ENCODE results near the gene SH3TC1.

The SH3TC1 gene

GRCh38 chr4:8284391-8284790 is 85.3 kb downstream of the SH3TC1 start:
- Histone ChIP-seq H3K27ac (ENCODE audit: low read depth, low read length) (no peak overlapping the region), H3K4me1 (ENCODE audit: control insufficient read depth in 5 of 5, insufficient read depth in 5 of 5, low read length in 5 of 5) (peaks cover 0 to 27% (median 15%) of the 10 kb centered on the region in 5 donors), H3K27me3 (ENCODE audit: control insufficient read depth in 5 of 5, insufficient read depth in 4 of 5, low read length in 5 of 5) (no peaks in the 10 kb centered on the region), H3K9ac (ENCODE audit: low read length in 5 of 5) (no peak overlapping the region), H3K9me3 (ENCODE audit: control insufficient read depth in 5 of 5, low read length in 5 of 5) (no peaks in the 10 kb centered on the region), H3K36me3 (ENCODE audit: control insufficient read depth in 5 of 5, insufficient read depth in 5 of 5, low read length in 5 of 5) (peaks cover 0 to 10% (median 4%) of the 10 kb centered on the region in 5 donors), H3K4me3 (ENCODE audit: low read depth in 1 of 5, low read length in 5 of 5) (no peak overlapping the region)

DNA sequence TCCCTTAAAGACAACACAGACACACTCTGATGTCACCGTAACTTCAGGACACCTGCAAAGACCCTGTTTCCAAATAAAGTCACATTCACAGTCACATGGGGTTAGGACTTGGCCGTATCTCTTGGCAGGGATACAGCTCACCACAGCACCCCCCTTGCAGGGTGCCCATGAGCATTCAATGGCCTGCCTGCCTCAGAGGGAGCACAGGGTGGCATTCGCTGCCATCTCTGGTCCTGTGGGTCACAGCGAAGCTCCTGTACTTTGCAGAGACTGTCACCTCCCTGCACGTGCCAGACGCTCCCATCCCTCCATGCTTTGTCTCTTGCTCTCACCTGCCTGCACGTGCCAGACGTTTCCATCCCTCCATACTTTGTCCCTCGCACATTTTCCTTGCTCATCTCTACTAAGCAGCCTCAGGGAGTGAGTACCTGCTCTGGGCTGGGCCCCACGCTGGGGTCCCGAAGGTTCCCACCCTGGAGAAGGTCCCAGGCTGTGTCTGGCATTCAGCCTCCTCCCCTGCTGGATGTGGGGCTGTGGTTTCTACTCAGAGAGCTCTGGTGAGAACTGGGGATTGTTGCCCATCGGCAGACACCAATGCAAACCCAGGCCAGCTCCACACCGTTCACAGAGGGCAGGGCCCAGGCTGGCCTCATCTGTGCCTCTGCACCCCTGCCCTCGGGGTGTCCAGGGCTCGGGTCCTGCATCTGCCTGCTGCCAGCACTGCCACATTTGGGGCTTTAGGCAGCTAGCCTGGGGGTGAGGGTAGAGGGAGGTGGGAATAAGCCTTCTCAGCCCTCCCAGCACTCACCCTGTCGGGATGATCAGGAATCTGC is 86.3 kb downstream of the SH3TC1 start:
- no peak overlapping the region for H3K9ac ChIP-seq (ENCODE audit: low read length in 5 of 5)
- H3K36me3 ChIP-seq (ENCODE audit: control insufficient read depth in 5 of 5, insufficient read depth in 5 of 5, low read length in 5 of 5), result peaks cover 0 to 13% (median 5%) of the 10 kb centered on the region in 5 donors
- peaks cover 0 to 18% (median 15%) of the 10 kb centered on the region in 5 donors for H3K4me1 ChIP-seq (ENCODE audit: control insufficient read depth in 5 of 5, insufficient read depth in 5 of 5, low read length in 5 of 5)
- no peaks in the 10 kb centered on the region for H3K27me3 ChIP-seq (ENCODE audit: control insufficient read depth in 5 of 5, insufficient read depth in 4 of 5, low read length in 5 of 5)
- no peaks in the 10 kb centered on the region for H3K9me3 ChIP-seq (ENCODE audit: control insufficient read depth in 5 of 5, low read length in 5 of 5)
- H3K4me3 ChIP-seq (ENCODE audit: low read depth in 1 of 5, low read length in 5 of 5), result no peak overlapping the region
- H3K27ac ChIP-seq (ENCODE audit: low read depth, low read length), result no peak overlapping the region

DNA sequence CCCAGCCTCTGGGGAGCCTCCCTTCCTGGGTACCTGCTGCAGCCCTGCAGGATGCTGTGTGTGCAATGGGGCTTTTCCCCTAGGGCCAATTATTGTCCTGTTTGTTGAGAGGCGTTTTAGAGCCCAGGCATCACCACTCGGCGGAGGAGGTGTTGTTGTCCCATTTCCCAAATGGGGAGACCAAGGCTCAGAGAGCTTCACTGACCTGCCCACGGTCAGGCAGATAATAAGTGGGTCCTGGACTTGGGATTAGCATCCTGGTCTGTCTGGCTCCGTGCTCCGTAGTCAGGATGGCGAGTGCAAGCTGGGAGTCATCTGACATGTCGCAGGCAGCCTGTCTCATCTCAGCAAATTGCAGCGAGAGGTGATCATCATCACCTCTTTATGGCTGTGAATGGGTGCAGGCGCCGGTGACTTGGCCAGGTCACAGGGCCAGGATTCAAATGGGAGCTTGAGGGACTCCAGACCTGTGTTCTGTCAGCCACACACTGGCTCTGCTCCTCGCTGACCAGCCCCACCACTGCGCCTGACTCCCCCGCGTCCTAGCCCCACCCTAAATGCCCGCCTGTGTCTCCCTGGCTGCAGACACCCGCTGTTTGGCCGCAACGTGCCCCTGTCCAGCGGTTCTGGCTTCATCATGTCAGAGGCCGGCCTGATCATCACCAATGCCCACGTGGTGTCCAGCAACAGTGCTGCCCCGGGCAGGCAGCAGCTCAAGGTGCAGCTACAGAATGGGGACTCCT is 87.1 kb downstream of the SH3TC1 start:
- Histone ChIP-seq H3K4me3 (ENCODE audit: low read depth in 1 of 5, low read length in 5 of 5) (no peak overlapping the region), H3K9me3 (ENCODE audit: control insufficient read depth in 5 of 5, low read length in 5 of 5) (no peaks in the 10 kb centered on the region), H3K36me3 (ENCODE audit: control insufficient read depth in 5 of 5, insufficient read depth in 5 of 5, low read length in 5 of 5) (peaks cover 0 to 17% (median 7%) of the 10 kb centered on the region in 5 donors), H3K9ac (ENCODE audit: low read length in 5 of 5) (no peak overlapping the region), H3K27me3 (ENCODE audit: control insufficient read depth in 5 of 5, insufficient read depth in 4 of 5, low read length in 5 of 5) (no peaks in the 10 kb centered on the region), H3K4me1 (ENCODE audit: control insufficient read depth in 5 of 5, insufficient read depth in 5 of 5, low read length in 5 of 5) (peaks cover 0 to 10% (median 9%) of the 10 kb centered on the region in 5 donors), H3K27ac (ENCODE audit: low read depth, low read length) (no peak overlapping the region)

GRCh38 chr4:8286719-8287342 is 87.7 kb downstream of the SH3TC1 start:
- no peak overlapping the region for H3K27ac ChIP-seq (ENCODE audit: low read depth, low read length)
- H3K36me3 ChIP-seq (ENCODE audit: control insufficient read depth in 5 of 5, insufficient read depth in 5 of 5, low read length in 5 of 5), result peaks cover 0 to 24% (median 10%) of the 10 kb centered on the region in 5 donors
- H3K9ac ChIP-seq (ENCODE audit: low read length in 5 of 5), result no peak overlapping the region
- no peaks in the 10 kb centered on the region for H3K27me3 ChIP-seq (ENCODE audit: control insufficient read depth in 5 of 5, insufficient read depth in 4 of 5, low read length in 5 of 5)
- H3K4me3 ChIP-seq (ENCODE audit: low read depth in 1 of 5, low read length in 5 of 5), result no peak overlapping the region
- peaks cover 0 to 3% (median 3%) of the 10 kb centered on the region in 5 donors for H3K4me1 ChIP-seq (ENCODE audit: control insufficient read depth in 5 of 5, insufficient read depth in 5 of 5, low read length in 5 of 5)
- no peaks in the 10 kb centered on the region for H3K9me3 ChIP-seq (ENCODE audit: control insufficient read depth in 5 of 5, low read length in 5 of 5)

GRCh38 chr4:8287343-8288280 is 88.5 kb downstream of the SH3TC1 start:
- H3K27me3 ChIP-seq (ENCODE audit: control insufficient read depth in 5 of 5, insufficient read depth in 4 of 5, low read length in 5 of 5), result no peaks in the 10 kb centered on the region
- no peak overlapping the region for H3K9ac ChIP-seq (ENCODE audit: low read length in 5 of 5)
- no peaks in the 10 kb centered on the region for H3K9me3 ChIP-seq (ENCODE audit: control insufficient read depth in 5 of 5, low read length in 5 of 5)
- peaks cover 0 to 30% (median 18%) of the 10 kb centered on the region in 5 donors for H3K36me3 ChIP-seq (ENCODE audit: control insufficient read depth in 5 of 5, insufficient read depth in 5 of 5, low read length in 5 of 5)
- no peak overlapping the region for H3K4me3 ChIP-seq (ENCODE audit: low read depth in 1 of 5, low read length in 5 of 5)
- no peak overlapping the region for H3K27ac ChIP-seq (ENCODE audit: low read depth, low read length)
- H3K4me1 ChIP-seq (ENCODE audit: control insufficient read depth in 5 of 5, insufficient read depth in 5 of 5, low read length in 5 of 5), result no peaks in the 10 kb centered on the region

GRCh38 chr4:8289151-8289750 is 90.2 kb downstream of the SH3TC1 start:
- H3K27ac ChIP-seq (ENCODE audit: low read depth, low read length), result no peak overlapping the region
- no peaks in the 10 kb centered on the region for H3K4me1 ChIP-seq (ENCODE audit: control insufficient read depth in 5 of 5, insufficient read depth in 5 of 5, low read length in 5 of 5)
- H3K9me3 ChIP-seq (ENCODE audit: control insufficient read depth in 5 of 5, low read length in 5 of 5), result no peaks in the 10 kb centered on the region
- no peak overlapping the region for H3K4me3 ChIP-seq (ENCODE audit: low read depth in 1 of 5, low read length in 5 of 5)
- no peaks in the 10 kb centered on the region for H3K27me3 ChIP-seq (ENCODE audit: control insufficient read depth in 5 of 5, insufficient read depth in 4 of 5, low read length in 5 of 5)
- peaks cover 0 to 41% (median 25%) of the 10 kb centered on the region in 5 donors for H3K36me3 ChIP-seq (ENCODE audit: control insufficient read depth in 5 of 5, insufficient read depth in 5 of 5, low read length in 5 of 5)
- H3K9ac ChIP-seq (ENCODE audit: low read length in 5 of 5), result no peak overlapping the region

DNA sequence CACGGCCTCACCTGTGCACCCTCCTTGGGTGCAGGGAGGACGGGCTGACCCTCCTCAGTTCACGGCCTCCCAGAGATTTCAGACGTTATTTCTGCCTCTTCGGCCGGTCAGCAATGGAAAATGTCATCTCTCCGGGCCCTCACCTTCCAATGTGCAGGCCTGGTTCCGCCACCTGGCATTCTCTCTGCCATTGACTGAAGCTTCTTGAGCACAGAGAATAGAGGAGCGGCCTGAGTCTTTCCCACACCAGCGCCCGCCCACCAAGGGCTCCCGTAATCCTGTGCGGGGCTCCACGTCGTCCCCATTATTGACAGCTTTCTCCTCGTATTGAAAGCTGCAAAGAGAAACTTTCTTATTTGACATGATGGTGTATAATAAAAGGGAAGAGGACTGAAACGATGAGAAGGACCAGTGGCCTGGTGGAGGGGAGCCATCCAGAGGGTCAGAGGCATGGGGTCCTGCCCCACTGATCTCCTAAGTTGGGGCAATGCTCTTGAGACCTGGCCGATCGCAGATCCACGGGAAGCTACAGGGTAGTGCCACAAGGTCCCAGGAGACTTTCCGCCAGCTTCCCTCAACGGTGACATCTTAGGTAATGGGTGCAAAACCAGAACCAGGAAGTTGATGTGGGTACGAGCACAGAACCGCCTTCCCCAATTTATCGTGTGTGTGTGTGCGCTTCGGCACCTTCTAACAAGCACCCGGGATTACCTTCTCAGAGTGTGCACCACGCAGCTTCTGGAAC is 91.0 kb downstream of the SH3TC1 start:
- Histone ChIP-seq H3K27ac (ENCODE audit: low read depth, low read length) (no peak overlapping the region), H3K9me3 (ENCODE audit: control insufficient read depth in 5 of 5, low read length in 5 of 5) (no peaks in the 10 kb centered on the region), H3K9ac (ENCODE audit: low read length in 5 of 5) (no peak overlapping the region), H3K4me3 (ENCODE audit: low read depth in 1 of 5, low read length in 5 of 5) (no peak overlapping the region), H3K36me3 (ENCODE audit: control insufficient read depth in 5 of 5, insufficient read depth in 5 of 5, low read length in 5 of 5) (peaks cover 0 to 48% (median 27%) of the 10 kb centered on the region in 5 donors), H3K27me3 (ENCODE audit: control insufficient read depth in 5 of 5, insufficient read depth in 4 of 5, low read length in 5 of 5) (no peaks in the 10 kb centered on the region), H3K4me1 (ENCODE audit: control insufficient read depth in 5 of 5, insufficient read depth in 5 of 5, low read length in 5 of 5) (no peaks in the 10 kb centered on the region)

DNA sequence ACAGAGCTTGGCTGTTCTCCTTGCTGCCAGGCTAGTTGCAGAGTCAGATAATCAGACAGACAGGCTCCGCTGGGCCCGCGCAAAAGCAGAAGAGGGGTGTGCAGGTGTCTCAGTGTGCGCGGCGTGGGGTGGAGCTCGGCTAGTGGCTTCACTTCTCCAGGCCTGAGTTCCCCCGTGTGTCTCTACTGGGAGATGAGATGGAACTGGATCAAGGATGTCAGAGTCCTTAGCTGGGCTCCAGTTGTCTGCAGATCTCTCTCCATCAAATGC is 91.5 kb downstream of the SH3TC1 start:
- no peak overlapping the region for H3K27ac ChIP-seq (ENCODE audit: low read depth, low read length)
- H3K36me3 ChIP-seq (ENCODE audit: control insufficient read depth in 5 of 5, insufficient read depth in 5 of 5, low read length in 5 of 5), result peaks cover 0 to 53% (median 32%) of the 10 kb centered on the region in 5 donors
- no peak overlapping the region for H3K9ac ChIP-seq (ENCODE audit: low read length in 5 of 5)
- no peak overlapping the region for H3K4me3 ChIP-seq (ENCODE audit: low read depth in 1 of 5, low read length in 5 of 5)
- H3K4me1 ChIP-seq (ENCODE audit: control insufficient read depth in 5 of 5, insufficient read depth in 5 of 5, low read length in 5 of 5), result no peaks in the 10 kb centered on the region
- no peaks in the 10 kb centered on the region for H3K27me3 ChIP-seq (ENCODE audit: control insufficient read depth in 5 of 5, insufficient read depth in 4 of 5, low read length in 5 of 5)
- no peaks in the 10 kb centered on the region for H3K9me3 ChIP-seq (ENCODE audit: control insufficient read depth in 5 of 5, low read length in 5 of 5)

All from subcutaneous abdominal adipose tissue (tissue), 5 donors.